K562 (cell line): Measurements from ENCODE around the gene CFAP251. TPM values are rescaled to one million over a fixed set of nuclear protein-coding genes. Genes with fewer than 3 reads are reported as not detected.
A peak's percentile ranks its signal among the peaks of the same experiment; 100 is the strongest.

Experiments
- BDP1 ChIP-seq: IDR thresholded peaks from 3 replicates; pipeline ENCODE4 v1.6.1; 2011; ENCODE audit not compliant: insufficient read length, insufficient read depth
- COPS2 ChIP-seq: fragments of 450-650 bp; conservative IDR thresholded peaks from 2 replicates; pipeline ENCODE4 v1.6.1; 2016; ENCODE audit warnings: mild to moderate bottlenecking, moderate library complexity
- DNMT1 ChIP-seq: fragments of 450-650 bp; IDR thresholded peaks from 2 replicates; pipeline ENCODE4 v1.6.1; 2016; ENCODE audit warnings: antibody characterized with exemption, mild to moderate bottlenecking
- DPF2 ChIP-seq: fragments of 450-650 bp; IDR thresholded peaks from 2 replicates; pipeline ENCODE4 v1.6.1; 2016
- EHMT2 ChIP-seq: fragments of 450-650 bp; IDR thresholded peaks from 2 replicates; pipeline ENCODE4 v1.6.1; 2018; ENCODE audit warnings: antibody characterized with exemption
- HDAC3 ChIP-seq: fragments of 450-650 bp; IDR thresholded peaks from 2 replicates; pipeline ENCODE4 v1.6.1; 2018; ENCODE audit warnings: borderline replicate concordance, mild to moderate bottlenecking, moderate library complexity; ENCODE audit not compliant: partially characterized antibody
- JUND ChIP-seq, 2 experiments: IDR thresholded peaks; 2 replicates in 1 of 2; 3 replicates in 1 of 2; pipeline ENCODE4 v1.6.1; 2011; ENCODE audit warnings: borderline replicate concordance in 2 of 2, low read depth in 2 of 2, low read length in 2 of 2, improper control_type of control experiment in 1 of 2, missing biosample characterization in 1 of 2, missing genetic modification characterization in 1 of 2, missing genetic modification reagents in 1 of 2
- MECOM ChIP-seq: fragments of 250-450 bp; sonication (Bioruptor Pico); IDR thresholded peaks from 2 replicates; pipeline ENCODE4 v1.8.0; 2022; ENCODE audit warnings: inconsistent platforms
- NR3C1 ChIP-seq: sonication (generic); formaldehyde crosslinking; IDR thresholded peaks from 2 replicates; pipeline ENCODE4 v1.8.1; 2022; ENCODE audit warnings: missing genetic modification reagents
- SIN3B ChIP-seq: fragments of 450-650 bp; IDR thresholded peaks from 2 replicates; pipeline ENCODE4 v1.6.1; 2017; ENCODE audit warnings: low read depth, mild to moderate bottlenecking, moderate library complexity
- SRSF9 ChIP-seq: fragments of 200-400 bp; formaldehyde crosslinking; IDR thresholded peaks from 2 replicates; pipeline ENCODE4 v1.6.1; 2017; ENCODE audit warnings: low read depth, low read length, borderline replicate concordance
- TCFL5 ChIP-seq: fragments of 250-450 bp; sonication (Bioruptor Pico); conservative IDR thresholded peaks from 2 replicates; pipeline ENCODE4 v1.6.1; 2021; ENCODE audit warnings: mild to moderate bottlenecking, moderate library complexity, matching md5 sums
- TEAD4 ChIP-seq, 2 experiments: sonication (generic) in 1 of 2; formaldehyde crosslinking in 1 of 2; IDR thresholded peaks; 2 replicates each; pipeline versions ENCODE4 v1.6.1 to v1.8.0; 2012 to 2022; ENCODE audit warnings: borderline replicate concordance in 1 of 2, inconsistent platforms in 1 of 2, low read length in 1 of 2, mild to moderate bottlenecking in 1 of 2, missing genetic modification reagents in 1 of 2
- ZFPM2 ChIP-seq: fragments of 250-450 bp; sonication (Bioruptor Pico); IDR thresholded peaks from 2 replicates; pipeline ENCODE4 v1.5.1; 2022; ENCODE audit warnings: mild to moderate bottlenecking
- ZFX ChIP-seq: sonication (generic); formaldehyde crosslinking; IDR thresholded peaks from 2 replicates; pipeline ENCODE4 v1.8.0; 2022; ENCODE audit warnings: mild to moderate bottlenecking, missing genetic modification reagents, moderate library complexity
- ZNF165 ChIP-seq: fragments of 250-450 bp; sonication (Bioruptor Pico); IDR thresholded peaks from 2 replicates; pipeline ENCODE4 v1.4.0; 2020; ENCODE audit warnings: borderline replicate concordance
- ZNF764 ChIP-seq: fragments of 250-450 bp; sonication (Bioruptor Pico); IDR thresholded peaks from 2 replicates; pipeline ENCODE4 v1.4.0; 2020; ENCODE audit warnings: low read depth, mild to moderate bottlenecking, moderate library complexity
- ZNF830 ChIP-seq: fragments of 250-450 bp; sonication (Bioruptor Pico); IDR thresholded peaks from 2 replicates; pipeline ENCODE4 v1.5.0; 2021; ENCODE audit warnings: mild to moderate bottlenecking
- polyA plus RNA-seq, 8 experiments: library from polyadenylated mRNA; depleted of rRNA in 4 of 8; stranded (reverse) in 5 of 8; unstranded in 3 of 8; fragments of >200 nt; fragmentation: Nextera tagmentation in 2 of 8; fragmentation: Illumina TruSeq in 1 of 8; extraction: Ambion mirVana in 2 of 8; extraction: Trizol in 1 of 8; gene quantifications; 2 replicates each; pipeline versions ENCODE4 v1.2.1 to v1.2.3, GENCODE V29; 2011 to 2014; ENCODE audit warnings: inconsistent platforms in 1 of 8, missing spikeins in 1 of 8
- total RNA-seq, 7 experiments: library from RNA; depleted of rRNA in 6 of 7; stranded (reverse); fragments of >200 nt in 6 of 7; fragmentation: Illumina TruSeq in 2 of 7; extraction: Trizol in 2 of 7; gene quantifications; 2 replicates each; pipeline versions ENCODE4 v1.2.1 to v1.2.3, GENCODE V29; 2011 to 2021; ENCODE audit warnings: low replicate concordance in 1 of 7
- TF ChIP-seq, protein P1 (sequence below): fragments of 250-450 bp; sonication (Bioruptor Pico); IDR thresholded peaks from 2 replicates; pipeline ENCODE4 v1.5.0; 2022; ENCODE audit warnings: mild to moderate bottlenecking
- TF ChIP-seq, protein P2 (sequence below): fragments of 450-650 bp; IDR thresholded peaks from 2 replicates; pipeline ENCODE4 v1.6.1; 2018; ENCODE audit not compliant: partially characterized antibody
- TF ChIP-seq, protein P3 (sequence below): sonication (generic); formaldehyde crosslinking; IDR thresholded peaks from 2 replicates; pipeline ENCODE4 v1.8.1; 2023; ENCODE audit warnings: mild to moderate bottlenecking, missing genetic modification reagents

Gene CFAP251
- total and polyA plus RNA-seq, 9 of the 15 experiments (the other 6 are each of a cell fraction or from before 2014, with no cell fraction given), result 16.6 to 31.0 (median 19.1) TPM

DNA sequence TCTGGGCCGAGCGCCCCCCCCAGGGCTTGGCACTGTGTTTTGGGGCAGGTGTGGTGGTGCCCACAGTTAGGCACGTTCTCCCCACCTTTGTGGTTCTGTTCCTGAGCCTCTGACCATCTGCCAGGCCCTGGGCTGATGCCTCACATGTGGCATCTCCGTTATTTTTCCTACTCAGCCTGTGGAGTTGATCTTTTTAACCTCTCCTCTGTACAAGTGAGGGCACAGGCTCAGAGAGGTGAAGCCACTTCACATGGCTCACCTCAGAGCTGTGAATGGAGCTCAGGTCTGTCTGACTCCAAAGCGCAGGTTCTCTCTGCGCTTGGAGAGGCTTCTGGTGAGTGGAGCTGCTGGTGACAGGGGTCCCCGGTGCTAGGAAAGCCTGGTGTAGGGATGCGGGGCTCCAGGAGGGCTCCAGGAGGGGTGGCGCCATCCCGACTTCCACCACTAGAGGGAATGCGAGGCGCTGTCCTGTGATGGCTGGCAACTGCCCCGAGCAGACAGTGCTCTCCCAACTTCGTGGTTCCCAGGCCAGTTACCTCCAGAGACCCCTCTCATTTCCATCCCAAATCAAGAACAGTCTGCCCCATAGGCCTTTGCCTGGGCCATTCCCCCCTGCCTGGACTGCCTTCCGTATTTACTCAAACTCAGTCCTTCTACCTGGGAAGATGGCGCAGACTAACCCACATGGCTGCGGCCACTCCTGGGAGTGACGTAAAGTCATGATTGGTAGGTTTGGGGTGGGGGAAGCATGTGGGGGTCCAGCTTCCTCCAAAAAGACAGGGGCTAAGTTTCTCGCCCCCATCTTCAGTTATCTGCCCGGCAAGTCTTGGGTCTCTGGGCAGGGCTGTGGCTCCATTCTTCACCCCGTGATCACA is 113.2 kb downstream of the CFAP251 start (continued):
- TF ChIP-seq, protein P1, sequence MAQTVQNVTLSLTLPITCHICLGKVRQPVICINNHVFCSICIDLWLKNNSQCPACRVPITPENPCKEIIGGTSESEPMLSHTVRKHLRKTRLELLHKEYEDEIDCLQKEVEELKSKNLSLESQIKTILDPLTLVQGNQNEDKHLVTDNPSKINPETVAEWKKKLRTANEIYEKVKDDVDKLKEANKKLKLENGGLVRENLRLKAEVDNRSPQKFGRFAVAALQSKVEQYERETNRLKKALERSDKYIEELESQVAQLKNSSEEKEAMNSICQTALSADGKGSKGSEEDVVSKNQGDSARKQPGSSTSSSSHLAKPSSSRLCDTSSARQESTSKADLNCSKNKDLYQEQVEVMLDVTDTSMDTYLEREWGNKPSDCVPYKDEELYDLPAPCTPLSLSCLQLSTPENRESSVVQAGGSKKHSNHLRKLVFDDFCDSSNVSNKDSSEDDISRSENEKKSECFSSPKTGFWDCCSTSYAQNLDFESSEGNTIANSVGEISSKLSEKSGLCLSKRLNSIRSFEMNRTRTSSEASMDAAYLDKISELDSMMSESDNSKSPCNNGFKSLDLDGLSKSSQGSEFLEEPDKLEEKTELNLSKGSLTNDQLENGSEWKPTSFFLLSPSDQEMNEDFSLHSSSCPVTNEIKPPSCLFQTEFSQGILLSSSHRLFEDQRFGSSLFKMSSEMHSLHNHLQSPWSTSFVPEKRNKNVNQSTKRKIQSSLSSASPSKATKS (CRISPR knock-in tag), result no peak
- TF ChIP-seq ZNF830 (CRISPR knock-in tag) (no peak), MECOM (CRISPR knock-in tag) (no peak), COPS2 (no peak), ZNF165 (CRISPR knock-in tag) (no peak), JUND (IDR thresholded peaks at IDR 0.05; ENCODE audit: borderline replicate concordance, low read depth, low read length) (0 out of 2 replicates have a peak, but pooled peaks have one; percentile 11), JUND (tag; IDR thresholded peaks at IDR 0.05; ENCODE audit: borderline replicate concordance, low read depth, low read length) (no peak), ZFPM2 (CRISPR knock-in tag) (no peak), TCFL5 (CRISPR knock-in tag) (no peak), BDP1 (no peak), DNMT1 (no peak), HDAC3 (no peak), TEAD4 (IDR thresholded peaks at IDR 0.05; ENCODE audit: low read length) (no peak), TEAD4 (CRISPR knock-in tag; IDR thresholded peaks at IDR 0.05; ENCODE audit: borderline replicate concordance) (no peak), ZNF764 (CRISPR knock-in tag) (no peak), SIN3B (no peak), SRSF9 (no peak), ZFX (CRISPR knock-in tag) (no peak), DPF2 (no peak), EHMT2 (no peak), NR3C1 (no peak)
- TF ChIP-seq, protein P2, sequence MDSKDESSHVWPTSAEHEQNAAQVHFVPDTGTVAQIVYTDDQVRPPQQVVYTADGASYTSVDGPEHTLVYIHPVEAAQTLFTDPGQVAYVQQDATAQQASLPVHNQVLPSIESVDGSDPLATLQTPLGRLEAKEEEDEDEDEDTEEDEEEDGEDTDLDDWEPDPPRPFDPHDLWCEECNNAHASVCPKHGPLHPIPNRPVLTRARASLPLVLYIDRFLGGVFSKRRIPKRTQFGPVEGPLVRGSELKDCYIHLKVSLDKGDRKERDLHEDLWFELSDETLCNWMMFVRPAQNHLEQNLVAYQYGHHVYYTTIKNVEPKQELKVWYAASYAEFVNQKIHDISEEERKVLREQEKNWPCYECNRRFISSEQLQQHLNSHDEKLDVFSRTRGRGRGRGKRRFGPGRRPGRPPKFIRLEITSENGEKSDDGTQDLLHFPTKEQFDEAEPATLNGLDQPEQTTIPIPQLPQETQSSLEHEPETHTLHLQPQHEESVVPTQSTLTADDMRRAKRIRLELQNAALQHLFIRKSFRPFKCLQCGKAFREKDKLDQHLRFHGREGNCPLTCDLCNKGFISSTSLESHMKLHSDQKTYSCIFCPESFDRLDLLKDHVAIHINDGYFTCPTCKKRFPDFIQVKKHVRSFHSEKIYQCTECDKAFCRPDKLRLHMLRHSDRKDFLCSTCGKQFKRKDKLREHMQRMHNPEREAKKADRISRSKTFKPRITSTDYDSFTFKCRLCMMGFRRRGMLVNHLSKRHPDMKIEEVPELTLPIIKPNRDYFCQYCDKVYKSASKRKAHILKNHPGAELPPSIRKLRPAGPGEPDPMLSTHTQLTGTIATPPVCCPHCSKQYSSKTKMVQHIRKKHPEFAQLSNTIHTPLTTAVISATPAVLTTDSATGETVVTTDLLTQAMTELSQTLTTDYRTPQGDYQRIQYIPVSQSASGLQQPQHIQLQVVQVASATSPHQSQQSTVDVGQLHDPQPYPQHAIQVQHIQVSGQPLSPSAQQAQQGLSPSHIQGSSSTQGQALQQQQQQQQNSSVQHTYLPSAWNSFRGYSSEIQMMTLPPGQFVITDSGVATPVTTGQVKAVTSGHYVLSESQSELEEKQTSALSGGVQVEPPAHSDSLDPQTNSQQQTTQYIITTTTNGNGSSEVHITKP, result no peak
- TF ChIP-seq, protein P3, sequence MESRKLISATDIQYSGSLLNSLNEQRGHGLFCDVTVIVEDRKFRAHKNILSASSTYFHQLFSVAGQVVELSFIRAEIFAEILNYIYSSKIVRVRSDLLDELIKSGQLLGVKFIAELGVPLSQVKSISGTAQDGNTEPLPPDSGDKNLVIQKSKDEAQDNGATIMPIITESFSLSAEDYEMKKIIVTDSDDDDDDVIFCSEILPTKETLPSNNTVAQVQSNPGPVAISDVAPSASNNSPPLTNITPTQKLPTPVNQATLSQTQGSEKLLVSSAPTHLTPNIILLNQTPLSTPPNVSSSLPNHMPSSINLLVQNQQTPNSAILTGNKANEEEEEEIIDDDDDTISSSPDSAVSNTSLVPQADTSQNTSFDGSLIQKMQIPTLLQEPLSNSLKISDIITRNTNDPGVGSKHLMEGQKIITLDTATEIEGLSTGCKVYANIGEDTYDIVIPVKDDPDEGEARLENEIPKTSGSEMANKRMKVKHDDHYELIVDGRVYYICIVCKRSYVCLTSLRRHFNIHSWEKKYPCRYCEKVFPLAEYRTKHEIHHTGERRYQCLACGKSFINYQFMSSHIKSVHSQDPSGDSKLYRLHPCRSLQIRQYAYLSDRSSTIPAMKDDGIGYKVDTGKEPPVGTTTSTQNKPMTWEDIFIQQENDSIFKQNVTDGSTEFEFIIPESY (CRISPR knock-in tag), result no peak
